HG03521 (cell line): ENCODE data around the gene SIRT3.

Experiments
- ATAC-seq: cut with Tn5 transposase; IDR thresholded peaks from one replicate; pipeline ENCODE4 v1.9.1; 2021; ENCODE audit warnings: mild to moderate bottlenecking, moderate library complexity; ENCODE audit not compliant: unreplicated experiment

SIRT3 gene

DNA sequence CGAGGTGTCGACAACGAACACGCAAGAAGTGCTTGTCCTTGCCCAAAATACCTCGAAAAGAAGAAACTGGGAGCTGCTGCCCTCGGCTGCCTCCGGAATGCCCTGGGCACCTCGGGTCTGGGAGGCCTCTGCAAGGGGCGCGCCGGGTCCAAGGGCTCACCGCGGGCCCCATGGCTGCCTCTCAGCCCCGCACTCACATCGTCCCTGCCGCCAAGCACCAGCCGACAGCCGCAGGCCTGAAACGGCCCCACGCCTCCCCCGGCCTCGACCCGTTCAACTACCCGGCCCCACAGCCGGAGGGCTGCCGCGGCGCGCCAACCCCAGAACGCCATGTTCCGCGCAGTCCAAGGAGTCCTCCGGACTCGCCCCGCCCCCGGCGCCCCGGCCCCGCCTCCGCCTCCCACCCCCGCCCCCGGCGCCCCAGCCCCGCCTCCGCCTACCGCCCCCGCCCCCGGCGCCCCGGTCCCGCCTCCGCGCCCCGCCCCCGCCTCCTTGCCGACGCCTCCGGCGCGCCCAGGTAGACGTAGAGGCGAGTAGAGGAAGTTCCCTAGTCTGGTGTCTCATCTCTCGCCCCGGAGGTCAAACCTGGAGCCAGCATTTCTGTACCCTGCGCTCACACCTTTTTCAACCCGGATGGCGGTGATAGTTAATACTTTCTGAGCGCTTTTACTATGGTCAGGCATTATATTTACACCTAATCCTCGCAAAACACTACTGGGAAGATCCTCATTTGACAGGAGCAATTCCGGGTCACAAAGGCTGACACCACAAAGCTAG lies at the start of gene SIRT3:
SIRT3 (minus strand) TSS at position 346 of the 777 bp plus-strand sequence; CDS start at position 332, 14 bp downstream.
- peak; percentile 68 for ATAC-seq

- ATAC-seq, result no peak
These were observed 49.7 kb upstream of the SIRT3 start for GRCh38 chr11:285894-286220.

GRCh38 chr11:285021-285893 lies 49.1 kb upstream of the SIRT3 start:
- no peak for ATAC-seq

GRCh38 chr11:284105-285020 lies 48.2 kb upstream of the SIRT3 start:
- ATAC-seq, result no peak

DNA sequence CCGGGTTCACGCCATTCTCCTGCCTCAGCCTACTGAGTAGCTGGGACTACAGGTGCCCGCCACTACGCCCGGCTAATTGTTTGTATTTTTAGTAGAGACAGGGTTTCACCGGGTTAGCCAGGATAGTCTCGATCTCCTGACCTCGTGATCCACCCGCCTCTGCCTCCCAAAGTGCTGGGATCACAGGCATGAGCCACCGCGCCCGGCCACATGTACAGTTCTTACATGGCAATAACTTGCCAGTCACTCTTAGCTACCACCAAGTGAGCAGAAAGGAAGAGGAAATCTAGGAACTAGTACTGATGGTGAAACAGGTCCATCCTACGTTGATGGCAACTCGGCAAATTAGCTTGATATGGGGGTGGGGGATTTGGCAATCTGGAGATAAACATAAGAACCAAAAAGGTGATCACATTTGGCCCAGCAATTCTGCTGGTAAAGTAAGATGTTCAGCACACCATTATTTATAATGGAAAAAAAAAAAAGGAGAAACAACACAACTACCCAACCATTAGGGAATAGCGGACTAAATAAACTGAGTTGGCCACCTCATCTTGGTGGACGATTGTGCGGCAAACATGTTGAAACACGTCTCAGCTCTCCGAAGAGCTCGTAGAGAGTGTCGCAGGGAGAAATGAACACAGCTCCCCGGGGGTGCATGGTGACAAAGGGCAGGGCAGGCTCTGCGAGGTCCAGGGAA lies 47.4 kb upstream of the SIRT3 start:
- no peak for ATAC-seq

GRCh38 chr11:282630-283360 lies 46.7 kb upstream of the SIRT3 start:
- ATAC-seq, result no peak

- no peak for ATAC-seq
These were observed 46.0 kb upstream of the SIRT3 start for GRCh38 chr11:282171-282570.

DNA sequence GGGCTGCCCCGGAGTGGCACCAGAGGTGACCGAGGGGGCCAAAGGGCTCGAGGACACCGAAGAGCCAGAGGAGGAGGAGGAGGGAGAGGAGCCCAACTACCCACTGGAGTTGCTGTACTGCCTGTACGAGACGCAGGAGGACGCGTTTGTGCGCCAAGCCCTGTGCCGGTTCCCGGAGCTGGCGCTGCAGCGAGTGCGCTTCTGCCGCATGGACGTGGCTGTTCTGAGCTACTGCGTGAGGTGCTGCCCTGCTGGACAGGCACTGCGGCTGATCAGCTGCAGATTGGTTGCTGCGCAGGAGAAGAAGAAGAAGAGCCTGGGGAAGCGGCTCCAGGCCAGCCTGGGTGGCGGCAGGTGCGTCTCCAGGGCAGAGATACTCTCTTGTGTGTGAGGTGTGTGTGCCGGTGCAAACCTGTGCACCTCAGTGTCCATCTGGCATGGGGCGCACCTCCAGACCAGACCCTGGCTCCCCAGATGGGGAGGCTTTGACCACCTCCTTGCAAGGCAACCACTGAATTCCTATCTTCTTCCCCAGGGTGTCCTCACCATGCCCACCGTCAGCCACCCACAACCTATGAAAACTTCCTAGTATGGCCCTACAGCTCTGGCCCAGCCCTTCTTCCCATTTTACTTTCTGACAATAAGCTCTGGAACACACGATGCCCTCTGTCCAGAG lies 45.5 kb upstream of the SIRT3 start:
- no peak for ATAC-seq

DNA sequence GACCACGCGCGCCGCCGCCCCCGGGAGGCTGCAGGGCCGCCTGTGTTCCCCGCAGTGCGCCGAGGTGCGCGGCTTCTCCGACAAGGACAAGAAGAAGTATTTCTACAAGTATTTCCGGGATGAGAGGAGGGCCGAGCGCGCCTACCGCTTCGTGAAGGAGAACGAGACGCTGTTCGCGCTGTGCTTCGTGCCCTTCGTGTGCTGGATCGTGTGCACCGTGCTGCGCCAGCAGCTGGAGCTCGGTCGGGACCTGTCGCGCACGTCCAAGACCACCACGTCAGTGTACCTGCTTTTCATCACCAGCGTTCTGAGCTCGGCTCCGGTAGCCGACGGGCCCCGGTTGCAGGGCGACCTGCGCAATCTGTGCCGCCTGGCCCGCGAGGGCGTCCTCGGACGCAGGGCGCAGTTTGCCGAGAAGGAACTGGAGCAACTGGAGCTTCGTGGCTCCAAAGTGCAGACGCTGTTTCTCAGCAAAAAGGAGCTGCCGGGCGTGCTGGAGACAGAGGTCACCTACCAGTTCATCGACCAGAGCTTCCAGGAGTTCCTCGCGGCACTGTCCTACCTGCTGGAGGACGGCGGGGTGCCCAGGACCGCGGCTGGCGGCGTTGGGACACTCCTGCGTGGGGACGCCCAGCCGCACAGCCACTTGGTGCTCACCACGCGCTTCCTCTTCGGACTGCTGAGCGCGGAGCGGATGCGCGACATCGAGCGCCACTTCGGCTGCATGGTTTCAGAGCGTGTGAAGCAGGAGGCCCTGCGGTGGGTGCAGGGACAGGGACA lies 44.8 kb upstream of the SIRT3 start:
- ATAC-seq, result no peak

DNA sequence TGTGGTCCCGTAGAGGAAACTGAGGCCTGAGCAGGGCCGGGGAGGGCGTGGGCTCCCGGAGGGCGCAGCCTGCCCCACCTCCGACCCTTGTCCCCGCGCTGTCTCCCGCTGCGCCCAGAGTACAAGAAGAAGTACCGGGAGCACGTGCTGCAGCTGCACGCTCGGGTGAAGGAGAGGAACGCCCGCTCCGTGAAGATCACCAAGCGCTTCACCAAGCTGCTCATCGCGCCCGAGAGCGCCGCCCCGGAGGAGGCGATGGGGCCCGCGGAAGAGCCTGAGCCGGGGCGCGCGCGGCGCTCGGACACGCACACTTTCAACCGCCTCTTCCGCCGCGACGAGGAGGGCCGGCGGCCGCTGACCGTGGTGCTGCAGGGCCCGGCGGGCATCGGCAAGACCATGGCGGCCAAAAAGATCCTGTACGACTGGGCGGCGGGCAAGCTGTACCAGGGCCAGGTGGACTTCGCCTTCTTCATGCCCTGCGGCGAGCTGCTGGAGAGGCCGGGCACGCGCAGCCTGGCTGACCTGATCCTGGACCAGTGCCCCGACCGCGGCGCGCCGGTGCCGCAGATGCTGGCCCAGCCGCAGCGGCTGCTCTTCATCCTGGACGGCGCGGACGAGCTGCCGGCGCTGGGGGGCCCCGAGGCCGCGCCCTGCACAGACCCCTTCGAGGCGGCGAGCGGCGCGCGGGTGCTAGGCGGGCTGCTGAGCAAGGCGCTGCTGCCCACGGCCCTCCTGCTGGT lies 44.0 kb upstream of the SIRT3 start:
- no peak for ATAC-seq

DNA sequence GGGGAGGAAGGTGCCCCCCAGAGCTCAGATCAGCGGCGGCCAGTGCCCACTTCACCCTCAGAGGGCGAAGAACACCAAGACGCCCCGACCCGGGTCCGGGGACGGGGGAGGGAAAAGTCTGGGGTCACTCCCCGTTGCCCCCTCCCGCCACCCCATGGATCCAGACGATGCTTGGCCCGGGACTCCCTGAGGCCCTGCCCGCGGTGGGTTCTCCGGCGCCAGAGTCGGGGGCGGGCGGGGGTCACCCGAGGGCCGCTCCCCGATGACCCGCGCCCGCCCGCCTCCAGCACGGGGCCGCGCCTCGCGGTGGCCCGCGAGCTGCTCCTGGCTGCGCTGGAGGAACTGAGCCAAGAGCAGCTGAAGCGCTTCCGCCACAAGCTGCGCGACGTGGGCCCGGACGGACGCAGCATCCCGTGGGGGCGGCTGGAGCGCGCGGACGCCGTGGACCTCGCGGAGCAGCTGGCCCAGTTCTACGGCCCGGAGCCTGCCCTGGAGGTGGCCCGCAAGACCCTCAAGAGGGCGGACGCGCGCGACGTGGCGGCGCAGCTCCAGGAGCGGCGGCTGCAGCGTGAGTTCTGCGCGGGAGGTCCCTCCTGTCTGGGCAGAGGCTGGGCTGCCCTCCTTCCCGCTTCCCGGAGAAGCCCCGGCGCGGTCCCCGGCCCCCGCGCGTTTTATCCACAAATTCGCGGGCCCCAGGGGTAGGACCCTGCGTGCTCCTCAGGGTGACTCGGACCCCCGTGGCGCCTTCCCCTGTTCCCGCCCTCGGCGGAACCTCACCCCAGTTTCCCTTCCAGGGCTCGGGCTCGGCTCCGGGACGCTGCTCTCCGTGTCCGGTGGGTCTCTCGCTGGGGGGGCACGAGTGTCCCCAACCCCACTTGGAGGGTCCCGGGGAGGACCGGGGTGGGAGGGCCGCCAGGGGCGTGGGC lies 43.2 kb upstream of the SIRT3 start:
- ATAC-seq, result no peak

- ATAC-seq, result no peak
These were observed 42.1 kb upstream of the SIRT3 start, which contains the start of gene NLRP6 for GRCh38 chr11:278001-278951. TSS of gene NLRP6 (plus strand) at chr11:278407. CDS start at chr11:278570, 163 bp downstream.

DNA sequence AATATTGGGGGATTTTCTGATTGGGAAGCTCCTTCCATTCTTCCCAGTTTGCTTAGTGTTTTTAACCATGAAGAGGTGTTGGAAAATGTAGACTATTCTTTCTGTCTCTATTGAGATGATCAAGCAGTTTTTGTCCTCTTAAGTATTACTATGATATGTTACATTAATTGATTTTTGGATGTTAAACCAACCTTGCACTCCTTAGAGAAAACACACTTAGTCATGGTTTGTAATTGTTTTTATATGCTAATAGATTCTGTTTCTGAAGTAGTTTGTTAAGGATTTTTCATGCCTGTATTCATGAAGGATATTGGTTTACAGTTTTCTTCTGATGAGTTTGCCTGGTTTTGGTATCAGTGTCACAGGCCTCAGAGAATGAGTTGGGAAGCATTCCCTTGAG lies 40.1 kb upstream of the SIRT3 start:
- no peak for ATAC-seq

- ATAC-seq, result no peak
These were observed 36.7 kb upstream of the SIRT3 start for GRCh38 chr11:272931-273198.

DNA sequence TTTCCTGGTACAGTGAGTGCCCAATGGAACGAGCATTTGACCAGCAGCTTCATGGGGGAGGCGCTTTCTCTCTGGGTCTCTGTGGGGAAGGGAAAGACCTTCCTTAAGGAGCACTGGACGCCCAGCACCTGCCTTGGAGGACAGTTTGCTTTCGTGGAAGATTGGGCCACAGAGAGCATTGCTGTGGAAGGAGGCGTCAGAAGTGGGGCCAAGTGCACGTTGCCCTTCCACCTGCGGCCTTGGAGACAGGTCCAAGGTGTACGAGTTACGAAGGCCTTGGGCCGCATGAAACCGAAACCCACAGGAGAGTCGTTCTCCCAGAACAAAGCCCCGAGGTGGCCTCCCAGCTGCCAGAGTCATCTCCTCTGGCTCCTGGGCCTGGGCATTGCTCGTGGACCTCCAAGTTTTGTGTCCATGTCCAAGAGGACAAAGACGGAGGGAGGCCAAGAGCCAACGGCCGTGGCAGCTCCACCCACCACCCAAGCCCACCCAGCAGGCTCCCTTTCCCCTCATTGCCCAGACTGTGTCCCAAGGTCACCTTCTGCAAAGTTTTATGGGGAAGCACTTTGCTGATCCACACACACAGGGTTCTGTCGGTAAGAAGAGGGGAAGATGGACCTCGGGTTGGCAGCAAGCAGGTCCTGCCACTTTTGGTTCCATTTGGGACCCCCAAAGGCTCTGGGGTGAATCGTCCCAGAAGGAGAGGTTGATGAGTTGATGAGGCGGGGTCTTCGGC lies 36.2 kb upstream of the SIRT3 start:
- no peak for ATAC-seq
